ENCODE data around the gene SFXN5.

The SFXN5 gene

DNA sequence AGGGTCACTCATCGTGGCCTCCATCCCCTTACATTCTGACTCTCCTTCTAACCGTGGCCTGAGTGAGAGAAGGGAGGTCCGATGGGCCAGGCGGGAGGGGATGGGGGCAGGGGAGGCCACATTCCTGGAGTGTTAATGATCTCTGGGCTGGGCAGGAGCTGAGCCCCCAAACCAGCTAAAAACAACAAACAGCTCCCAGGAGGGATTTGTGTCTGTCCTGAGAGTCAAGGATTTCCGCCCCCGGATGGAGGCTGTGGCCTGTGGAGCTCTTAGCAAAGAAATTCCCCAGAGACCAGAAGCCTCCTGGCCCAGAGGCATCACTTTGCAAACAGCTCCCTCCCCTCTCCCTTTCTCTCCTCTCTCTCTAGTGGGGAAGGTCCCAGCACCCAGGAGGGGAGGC lies 130.7 kb downstream of the SFXN5 start:
- no peak for DNase-seq (ENCODE audit: low read depth)

DNA sequence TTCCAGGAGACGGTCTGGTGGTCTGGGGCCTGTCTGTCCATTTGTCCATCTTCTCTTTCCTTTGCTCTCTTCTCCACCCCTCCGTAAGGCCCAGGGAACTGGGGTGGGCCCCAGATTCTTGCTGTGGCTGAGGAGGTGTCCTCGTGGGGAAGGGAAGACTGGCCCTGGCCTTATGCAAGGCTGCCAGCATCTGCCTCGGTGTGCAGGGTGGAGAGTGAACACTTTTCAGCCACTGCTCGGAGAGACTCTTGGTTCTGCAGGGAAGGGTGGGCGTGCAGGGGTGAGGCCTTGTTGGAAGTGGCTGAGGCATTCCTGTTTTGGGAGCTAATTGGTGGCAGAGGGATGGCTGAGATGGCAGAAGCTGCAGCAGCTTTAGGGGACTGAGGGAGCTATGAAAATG lies 131.2 kb downstream of the SFXN5 start:
- no peak for DNase-seq (ENCODE audit: low read depth)

DNA sequence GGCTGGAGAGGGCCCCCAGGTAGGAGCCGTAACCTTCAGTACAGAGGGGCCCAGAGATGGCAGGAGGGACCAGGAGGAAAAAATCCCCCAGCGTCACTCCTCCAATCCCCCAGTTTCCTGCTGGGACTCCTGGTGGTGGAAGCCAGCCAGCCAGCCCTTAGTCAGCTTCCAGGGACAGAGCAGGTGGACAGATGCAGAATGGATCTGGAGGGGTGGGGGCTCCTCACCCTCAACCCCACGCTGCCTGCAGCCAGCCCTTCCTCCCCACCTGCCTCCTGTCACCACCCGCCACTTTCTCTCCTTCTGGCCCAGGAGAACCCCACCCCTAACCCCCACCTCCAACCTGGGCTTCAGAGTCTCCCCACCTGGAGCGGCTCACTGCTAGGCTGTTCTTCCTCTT lies 133.1 kb downstream of the SFXN5 start:
- DNase-seq (ENCODE audit: low read depth): no peak

DNA sequence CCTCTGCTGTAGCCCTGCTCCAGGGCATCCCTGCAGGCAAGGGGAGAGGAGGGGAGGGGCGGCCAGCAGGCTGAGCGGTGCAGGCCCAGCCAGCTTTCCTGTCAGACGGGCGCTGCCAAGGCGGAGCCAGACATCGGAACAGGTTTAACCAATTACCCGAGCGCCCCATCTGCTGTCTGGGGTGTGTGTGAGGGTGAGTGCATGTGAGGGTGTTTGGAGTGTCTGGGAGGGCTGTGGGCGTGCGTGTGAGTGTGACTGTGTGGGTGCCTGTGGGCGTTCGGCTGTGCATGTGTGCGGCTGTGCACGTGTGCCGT lies 134.2 kb downstream of the SFXN5 start:
- DNase-seq (ENCODE audit: low read depth): no peak

DNA sequence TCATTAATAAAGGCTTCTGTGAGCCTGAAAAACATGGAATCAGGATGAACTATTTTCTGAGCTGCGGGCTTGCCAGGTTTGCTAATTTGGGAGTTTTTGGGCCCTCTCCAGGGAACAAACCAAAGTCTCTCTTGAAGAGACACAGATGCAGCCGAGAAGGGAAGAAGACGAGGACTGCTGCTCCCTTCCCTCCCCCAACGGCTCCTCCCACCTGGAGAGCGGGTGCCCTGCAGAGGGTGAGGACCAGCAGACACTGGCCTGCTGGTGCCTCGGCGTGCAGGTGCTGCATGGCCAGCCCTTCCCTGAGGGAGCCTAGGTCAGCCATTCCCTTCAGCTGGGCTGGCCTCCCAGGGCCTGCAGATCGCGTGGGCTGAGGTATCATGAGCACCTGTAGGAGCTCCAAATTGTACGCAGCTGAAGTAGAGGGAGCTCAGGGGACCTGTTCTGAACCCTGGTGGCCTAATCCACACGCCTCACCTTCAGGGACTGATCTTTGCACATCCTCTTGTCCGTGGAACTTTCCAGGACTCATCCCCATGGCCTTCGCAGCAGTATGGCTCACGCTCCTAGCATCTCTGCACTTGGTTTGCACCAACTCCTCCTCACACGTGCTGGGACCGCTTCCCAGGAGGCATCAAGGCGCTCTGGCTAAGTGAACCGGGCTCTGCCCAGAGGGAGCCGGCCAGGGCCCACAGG lies 134.7 kb downstream of the SFXN5 start:
- DNase-seq (ENCODE audit: low read depth): no peak

DNA sequence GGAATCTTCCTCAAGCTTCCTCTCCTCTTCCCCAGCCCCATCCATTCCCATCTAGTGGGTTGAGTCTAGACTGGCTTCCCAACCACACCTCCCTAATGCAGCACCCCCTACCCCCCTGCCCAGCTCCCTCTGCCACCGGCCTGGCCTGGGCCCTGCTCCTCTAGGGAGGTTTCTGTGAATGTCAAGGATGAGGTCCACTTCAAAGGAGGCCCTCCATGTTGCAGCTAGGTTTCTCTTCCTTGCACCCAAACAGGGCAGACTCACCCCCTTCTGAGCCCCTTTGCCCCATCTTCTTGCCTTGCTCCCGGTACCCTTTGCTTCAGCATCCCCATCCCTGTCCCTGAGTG lies 135.9 kb downstream of the SFXN5 start:
- DNase-seq (ENCODE audit: low read depth): no peak

DNA sequence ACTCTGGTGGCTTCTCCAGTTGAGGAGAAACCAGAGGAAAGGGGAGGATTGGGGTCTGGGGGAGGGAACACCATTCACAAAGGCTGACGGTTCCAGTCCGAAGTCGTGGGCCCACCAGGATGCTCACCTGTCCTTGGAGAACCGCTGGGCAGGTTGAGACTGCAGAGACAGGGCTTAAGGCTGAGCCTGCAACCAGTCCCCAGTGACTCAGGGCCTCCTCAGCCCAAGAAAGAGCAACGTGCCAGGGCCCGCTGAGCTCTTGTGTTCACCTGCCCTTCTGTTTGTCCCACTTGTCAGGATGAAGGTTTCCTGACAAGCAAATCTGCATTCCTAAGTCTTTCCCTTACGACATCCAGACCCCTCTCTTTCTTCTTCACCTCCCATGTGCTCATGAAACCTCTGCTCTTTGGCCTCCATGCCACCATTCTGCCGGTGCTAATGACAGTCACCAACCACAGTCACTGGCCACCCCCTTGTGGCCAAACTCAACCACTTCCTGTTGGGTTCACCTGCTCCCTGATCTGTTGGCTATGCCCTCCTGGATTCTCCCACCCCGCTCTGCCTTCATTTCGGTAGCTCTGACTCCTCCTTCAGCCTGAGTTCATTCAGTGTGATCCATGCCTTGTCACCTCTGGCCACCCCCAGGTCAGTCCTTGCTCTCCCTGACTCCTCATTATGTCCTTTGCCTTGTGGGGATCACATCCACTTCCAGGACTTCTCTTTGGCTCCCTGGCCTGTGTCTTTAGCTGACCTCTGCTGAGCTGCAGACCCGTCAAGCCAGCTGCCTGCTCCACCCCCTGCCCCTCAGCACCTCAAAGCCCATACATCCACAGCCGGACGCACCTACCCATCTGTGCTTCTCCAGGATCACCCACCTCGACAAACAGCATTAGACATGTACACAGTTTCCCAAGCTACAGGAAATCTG lies 136.6 kb downstream of the SFXN5 start:
- no peak for DNase-seq (ENCODE audit: low read depth)

DNA sequence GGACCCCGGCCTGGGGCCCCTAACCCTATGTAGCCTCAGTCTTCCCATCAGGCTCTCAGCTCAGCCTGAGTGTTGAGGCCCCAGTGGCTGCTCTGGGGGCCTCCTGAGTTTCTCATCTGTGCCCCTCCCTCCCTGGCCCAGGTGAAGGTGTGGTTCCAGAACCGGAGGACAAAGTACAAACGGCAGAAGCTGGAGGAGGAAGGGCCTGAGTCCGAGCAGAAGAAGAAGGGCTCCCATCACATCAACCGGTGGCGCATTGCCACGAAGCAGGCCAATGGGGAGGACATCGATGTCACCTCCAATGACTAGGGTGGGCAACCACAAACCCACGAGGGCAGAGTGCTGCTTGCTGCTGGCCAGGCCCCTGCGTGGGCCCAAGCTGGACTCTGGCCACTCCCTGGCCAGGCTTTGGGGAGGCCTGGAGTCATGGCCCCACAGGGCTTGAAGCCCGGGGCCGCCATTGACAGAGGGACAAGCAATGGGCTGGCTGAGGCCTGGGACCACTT lies 137.8 kb downstream of the SFXN5 start:
- DNase-seq (ENCODE audit: low read depth): no peak

DNA sequence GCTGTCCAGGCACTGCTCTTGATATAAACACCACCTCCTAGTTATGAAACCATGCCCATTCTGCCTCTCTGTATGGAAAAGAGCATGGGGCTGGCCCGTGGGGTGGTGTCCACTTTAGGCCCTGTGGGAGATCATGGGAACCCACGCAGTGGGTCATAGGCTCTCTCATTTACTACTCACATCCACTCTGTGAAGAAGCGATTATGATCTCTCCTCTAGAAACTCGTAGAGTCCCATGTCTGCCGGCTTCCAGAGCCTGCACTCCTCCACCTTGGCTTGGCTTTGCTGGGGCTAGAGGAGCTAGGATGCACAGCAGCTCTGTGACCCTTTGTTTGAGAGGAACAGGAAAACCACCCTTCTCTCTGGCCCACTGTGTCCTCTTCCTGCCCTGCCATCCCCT lies 138.3 kb downstream of the SFXN5 start:
- no peak for DNase-seq (ENCODE audit: low read depth)

DNA sequence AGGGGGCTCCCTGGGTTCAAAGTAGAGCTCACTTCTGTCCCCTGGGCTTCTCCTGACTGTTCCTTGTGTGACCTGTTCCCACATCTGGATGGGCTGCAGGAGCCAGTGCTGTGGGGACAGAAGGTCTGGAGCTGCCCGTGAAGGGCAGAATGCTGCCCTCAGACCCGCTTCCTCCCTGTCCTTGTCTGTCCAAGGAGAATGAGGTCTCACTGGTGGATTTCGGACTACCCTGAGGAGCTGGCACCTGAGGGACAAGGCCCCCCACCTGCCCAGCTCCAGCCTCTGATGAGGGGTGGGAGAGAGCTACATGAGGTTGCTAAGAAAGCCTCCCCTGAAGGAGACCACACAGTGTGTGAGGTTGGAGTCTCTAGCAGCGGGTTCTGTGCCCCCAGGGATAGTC lies 138.7 kb downstream of the SFXN5 start:
- no peak for DNase-seq (ENCODE audit: low read depth)

DNA sequence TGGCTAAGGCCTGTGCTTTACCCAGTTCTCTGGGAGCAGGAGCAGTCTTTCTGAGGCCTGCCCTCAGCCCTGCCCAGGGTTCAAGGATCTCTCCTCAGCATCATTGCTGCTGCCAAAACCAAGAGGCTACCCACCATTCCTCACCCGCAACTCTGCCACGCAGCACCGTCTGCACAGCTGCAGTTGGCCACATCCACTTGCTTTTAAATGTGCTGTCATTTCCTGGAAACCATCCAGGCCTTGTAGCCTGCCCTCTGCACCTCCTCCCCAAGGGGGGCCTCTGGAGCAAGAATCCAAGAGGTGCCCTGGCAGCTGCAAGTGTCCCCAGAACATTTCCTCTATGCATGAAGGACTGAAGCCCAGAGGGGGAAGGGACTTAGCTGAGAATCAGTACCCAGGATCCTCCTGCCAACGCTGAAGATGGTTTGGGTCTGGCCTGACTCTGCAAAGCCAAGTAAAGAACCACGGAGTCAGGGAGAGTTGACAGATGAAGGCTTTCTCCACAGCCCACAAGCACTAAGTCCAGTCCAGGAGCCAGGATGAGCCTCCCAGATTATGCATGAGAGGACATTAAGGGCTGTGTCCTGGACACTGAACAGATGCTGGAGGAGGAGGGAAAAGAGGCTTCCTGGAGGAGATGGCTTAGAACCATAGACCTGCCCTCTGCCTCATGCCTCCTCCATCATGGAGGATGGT lies 139.3 kb downstream of the SFXN5 start:
- DNase-seq (ENCODE audit: low read depth): no peak

DNA sequence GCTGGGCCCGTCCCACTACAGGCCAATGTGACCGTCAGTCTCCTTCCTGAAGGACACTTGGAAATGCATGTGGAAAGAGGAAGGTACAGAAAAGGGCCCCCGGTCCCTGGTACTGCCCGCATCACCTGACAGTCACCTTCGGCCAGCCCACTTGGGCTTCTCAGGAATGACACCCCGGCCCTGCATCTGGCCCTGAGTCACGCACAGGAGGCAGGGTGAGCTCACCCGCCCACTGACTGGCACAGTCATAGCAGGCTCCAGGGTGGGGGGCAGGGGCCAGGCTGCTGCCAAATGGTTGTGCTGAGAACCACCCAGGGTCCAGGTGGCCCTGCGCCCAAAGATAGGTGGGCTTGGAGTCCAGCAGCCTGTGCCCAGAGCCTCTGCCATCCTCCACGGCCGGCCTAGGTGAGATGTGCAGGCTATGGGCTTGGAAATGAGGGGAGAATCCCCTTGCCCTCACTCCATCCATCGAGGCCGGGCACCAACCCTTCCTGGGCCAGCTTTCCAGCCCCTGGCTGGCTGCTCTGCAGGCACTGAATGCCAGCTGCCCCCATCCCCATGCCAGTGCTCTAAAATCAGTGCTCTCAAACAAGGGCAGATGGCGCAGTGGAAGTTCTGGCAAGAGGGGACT lies 140.1 kb downstream of the SFXN5 start:
- DNase-seq (ENCODE audit: low read depth): no peak

DNA sequence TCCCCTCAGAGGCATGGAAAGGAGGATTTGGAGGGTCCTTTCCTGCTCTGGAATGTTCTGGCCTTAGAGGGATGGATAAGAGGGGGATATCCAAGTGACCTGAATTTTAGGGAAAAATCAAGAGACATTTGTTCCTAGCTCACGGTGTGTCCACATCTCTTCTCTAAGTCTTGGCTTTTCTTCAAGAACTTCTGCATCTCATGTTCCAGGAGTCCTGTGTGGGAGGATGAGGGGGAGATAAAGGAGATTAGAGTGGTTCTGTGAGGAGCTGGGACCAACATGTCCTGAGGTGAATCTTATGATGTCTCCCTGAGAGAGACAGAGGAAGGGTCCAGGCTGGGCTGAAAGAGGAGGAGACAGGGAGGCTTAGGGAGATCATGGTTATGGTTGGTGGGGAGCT lies 142.5 kb downstream of the SFXN5 start:
- DNase-seq (ENCODE audit: low read depth): no peak

DNA sequence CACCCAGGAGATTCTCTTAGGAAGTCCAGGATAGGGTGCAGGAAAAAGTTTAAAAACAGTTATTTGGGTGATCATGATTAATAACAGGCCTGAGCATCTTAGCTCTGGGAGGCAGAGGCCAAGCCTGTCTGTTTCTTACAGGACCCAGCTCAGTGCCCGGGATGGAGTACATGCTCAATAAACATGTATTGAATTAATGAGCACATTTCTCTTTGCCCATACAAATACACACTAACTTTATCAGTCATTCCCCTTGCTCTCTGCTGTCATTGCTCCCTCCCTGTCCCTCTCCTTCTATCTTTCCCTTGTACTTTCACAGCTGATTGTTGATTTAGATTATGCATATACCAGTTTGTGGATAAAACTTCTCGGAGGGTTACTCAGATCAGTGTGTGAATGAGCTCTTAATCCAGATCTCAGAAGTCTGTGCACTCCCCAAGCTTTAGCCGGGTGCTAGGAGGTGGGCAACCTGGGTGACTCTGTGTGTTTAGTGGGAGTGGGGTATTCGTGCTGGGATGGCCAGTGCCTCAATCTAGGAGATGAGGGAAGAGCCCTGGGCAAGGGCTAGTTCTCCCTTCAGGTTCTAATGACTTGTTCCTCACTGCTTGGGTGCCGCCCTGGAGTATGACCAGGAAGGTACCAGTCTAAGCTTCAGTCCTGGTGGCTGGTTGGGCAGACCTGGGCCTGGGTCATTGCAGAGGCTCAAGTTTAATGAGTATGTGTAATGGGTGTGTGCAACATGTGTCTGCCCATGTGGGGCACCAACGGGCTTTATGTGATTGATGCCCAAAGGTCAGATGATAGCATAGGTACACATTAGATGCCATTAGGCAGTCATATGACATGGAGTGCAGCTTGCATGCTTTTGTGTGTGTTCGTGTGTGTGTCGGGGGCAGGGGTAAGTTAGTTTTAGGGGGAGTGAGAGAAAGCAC lies 143.6 kb downstream of the SFXN5 start:
- no peak for DNase-seq (ENCODE audit: low read depth)

DNA sequence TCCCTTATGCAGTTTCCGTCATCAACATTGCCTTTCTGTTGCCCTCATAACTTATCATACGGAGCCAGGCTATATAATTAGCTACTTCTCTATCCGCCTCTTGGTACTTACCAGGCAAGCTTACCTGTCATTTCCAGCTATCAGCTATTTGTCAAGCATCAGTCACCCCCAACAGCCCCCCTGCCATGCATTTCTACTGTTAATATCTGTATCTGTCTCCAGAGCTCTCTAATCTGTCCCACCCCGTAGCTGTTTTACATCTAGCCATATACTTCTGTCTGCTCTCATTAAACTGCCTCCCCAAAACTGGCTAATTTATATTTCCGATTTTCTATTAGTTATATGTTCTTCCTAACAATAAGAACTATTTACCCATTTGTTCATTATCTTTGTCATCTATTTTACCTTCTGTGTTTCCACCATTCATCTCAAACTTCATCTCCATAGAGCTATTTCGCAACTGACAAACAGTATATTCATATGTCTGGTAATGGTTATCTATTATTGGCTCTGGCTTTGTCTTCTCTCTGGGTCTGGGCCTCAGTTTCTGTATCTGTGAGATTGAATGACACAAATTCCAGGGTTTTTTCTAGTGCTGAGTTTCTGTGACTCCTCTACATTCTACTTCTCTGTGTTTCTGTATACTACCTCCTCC lies 144.6 kb downstream of the SFXN5 start:
- no peak for DNase-seq (ENCODE audit: low read depth)

DNA sequence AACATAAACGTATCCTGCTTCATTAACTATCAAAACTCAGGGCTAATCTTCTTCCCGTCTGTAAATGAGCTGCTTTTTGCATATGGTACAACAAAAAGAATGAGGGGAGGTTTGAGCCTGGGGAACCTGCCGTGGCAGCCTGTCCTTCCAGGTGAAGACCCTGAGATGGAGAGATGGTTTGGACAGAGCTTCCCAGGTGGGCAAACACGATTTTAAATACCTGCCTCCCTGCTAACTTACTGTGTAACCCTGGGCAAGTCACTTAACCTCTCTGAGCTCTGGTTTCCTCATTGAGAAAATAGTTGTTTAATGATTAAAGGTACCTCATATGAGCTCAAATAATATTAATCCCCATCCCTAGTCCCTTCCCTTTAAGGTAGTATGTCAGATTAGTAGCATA lies 145.1 kb downstream of the SFXN5 start:
- DNase-seq (ENCODE audit: low read depth): no peak

DNA sequence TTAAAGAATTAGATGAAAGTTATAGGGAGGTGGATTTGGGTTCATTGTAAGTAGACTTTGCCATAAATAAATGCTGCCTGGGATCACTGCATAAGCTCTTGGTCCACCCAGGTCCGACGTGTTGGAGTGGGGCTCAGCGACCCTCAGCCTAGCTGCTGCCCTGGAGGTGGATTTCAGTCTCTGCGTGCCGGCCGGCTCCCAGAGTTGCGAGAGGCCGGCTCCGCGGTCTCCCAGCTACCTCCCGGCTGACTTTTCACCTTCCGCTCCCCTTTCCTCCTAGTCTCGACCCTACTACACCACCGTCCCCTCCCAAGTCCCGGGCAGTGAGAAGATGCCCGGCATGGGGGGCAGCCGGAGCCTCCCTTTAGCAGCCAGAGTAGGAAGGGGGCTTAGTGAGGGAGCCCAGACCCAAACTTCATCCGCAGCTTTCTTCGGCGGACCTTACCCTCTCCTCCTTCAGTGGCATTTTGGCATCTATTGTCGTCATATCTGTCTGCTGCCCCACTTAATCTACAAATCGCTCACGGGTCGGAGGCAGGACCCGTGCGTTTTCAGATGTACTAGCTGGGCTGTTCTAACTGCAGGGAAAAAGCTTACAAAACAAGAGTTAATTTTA lies 146.1 kb downstream of the SFXN5 start:
- no peak for DNase-seq (ENCODE audit: low read depth)

DNA sequence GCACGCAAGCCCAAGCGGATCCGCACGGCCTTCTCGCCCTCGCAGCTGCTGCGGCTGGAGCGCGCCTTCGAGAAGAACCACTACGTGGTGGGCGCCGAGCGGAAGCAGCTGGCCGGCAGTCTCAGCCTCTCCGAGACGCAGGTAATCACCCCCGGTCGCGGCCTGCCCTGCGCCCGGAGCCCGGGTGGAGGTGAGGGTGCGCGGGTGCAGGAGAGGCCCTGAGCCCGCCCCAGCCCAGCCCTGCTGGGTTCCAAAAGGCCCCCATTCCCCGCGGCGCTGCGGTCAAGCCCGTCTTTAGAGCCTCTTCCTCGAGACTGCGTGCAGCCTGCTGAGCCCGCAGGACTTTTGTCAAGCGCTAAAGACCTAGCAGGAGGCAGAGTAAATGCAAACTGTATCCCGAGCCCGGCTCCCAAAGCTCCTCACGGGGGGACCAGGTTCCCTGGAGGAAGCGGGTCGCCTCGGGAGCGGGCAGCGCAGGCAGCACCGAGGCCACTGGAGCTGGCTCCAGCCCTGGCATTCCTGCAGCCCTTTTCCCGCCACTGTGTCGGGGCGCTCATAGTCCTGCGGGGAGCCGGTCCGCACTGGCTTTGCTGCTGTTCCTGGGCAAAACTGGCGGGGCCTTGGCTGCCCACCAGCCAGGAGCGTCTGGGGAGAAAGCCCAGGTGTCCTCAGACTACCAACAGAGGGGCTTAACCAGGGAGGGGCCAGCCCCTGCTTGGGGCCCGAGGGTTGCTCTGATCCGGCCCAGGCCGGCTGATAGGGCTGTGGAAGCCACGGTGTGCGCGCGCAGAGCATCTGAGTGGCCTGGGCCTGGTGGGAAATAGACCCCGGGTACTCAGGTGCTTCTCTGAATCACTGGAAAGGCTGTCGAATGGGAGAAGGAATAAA lies 146.9 kb downstream of the SFXN5 start:
- DNase-seq (ENCODE audit: low read depth): no peak

DNA sequence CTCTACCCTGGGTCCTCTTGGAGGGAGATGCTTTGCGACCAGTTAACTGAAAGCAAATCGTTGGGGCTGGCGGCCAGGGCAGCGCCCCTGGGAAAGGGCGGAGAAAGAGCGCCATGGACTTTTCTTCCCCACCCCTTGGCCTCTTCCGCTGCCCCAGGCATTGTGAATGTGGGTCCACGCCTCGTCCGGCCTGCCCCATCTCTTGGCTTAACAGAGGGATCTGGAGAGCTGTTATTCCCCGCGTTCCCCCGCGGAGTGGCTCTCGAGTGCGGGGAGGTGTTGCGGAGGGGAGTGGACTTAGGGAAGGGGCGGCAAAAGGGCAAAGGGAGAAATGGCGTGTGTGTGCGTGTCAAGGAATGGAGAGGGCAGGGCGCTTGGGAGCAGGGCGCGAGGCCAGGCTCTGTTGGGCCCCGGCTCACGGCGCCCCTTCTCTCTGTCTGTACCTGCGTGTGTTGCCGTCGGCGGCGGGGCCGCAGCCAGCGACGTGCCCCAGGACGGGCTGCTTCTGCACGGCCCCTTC lies 147.6 kb downstream of the SFXN5 start:
- no peak for DNase-seq (ENCODE audit: low read depth)
